ENCODE measurements around the gene MYL3.

The MYL3 gene

DNA sequence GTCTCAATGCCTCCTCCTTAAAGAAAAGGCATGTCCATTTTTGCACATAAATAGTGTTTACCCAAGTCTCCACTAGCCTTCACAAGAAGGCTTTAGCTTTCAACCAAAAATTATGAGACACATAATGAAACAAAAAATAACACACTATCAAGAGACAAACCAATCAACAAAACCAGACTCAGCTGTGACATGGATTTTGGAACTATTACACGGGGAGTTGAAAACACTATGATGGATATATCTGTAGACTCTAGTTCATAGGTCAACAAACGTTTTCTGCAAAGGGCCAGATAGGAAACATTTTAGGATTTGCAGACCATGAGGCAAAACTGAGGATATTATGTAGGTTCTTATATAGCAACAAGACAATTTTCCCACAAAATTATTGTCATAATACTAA lies 24.9 kb downstream of the MYL3 start:
- ChIA-PET CTCF (interaction anchor here (1.4 kb wide), 1 partner anchor 29 kb away, joined by 4 read pairs; no protein-coding TSS in a partner anchor), POLR2A (no interaction called here)
- DNase-seq (ENCODE audit: low read depth, low spot score), result no peak
- no peak for TF ChIP-seq CTCF (IDR thresholded peaks at IDR 0.05; ENCODE audit: insufficient read depth, low read length, missing control alignments)
- H3K4me3 ChIP-seq (ENCODE audit: low read depth, low read length), result no peak overlapping the region

DNA sequence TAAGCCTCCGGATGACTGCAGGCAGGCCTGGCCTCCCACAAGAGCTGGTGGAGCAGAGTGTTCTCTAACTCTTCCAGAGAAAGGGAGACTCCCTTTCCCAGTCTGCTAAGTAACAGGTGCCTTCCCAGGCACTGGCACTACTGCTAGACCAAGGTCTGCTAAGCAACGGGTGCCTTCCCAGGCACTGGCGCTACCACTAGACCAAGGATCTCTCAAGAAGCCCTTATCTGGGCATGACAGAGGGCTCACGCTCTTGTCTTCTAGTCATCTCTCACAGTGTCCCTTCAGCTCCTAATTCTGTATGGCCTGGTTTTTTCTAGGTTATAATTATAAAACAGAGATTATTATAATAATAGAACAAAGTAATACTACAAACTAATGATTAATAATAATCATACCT lies 27.8 kb downstream of the MYL3 start:
- ChIA-PET POLR2A (no interaction called here), CTCF (interaction anchor here (1.9 kb wide), 1 partner anchor 10 kb away, joined by 4 read pairs; no protein-coding TSS in a partner anchor)
- TF ChIP-seq CTCF (IDR thresholded peaks at IDR 0.05; ENCODE audit: insufficient read depth, low read length, missing control alignments), result no peak
- no peak overlapping the region for H3K4me3 ChIP-seq (ENCODE audit: low read depth, low read length)
- DNase-seq (ENCODE audit: low read depth, low spot score), result no peak

DNA sequence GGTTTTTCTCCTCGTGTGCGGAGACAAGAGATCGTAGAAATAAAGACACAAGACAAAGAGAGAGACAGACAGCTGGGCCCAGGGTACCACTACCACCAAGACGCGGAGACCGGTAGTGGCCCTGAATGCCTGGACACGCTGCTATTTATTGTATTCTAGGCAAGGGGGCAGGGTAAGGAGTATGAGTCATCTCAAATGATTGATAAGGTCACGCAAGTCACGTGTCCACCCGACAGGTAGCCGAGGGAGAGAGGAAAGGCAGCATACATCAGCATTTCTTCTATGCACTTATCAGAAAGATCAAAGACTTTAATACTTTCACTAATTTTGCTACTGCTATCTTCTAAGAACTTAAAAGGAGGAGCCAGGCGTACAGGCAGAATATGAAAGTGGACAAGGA lies 28.2 kb downstream of the MYL3 start:
- DNase-seq (ENCODE audit: low read depth, low spot score), result no peak
- ChIA-PET CTCF (interaction anchor here (1.9 kb wide), 1 partner anchor 11 kb away, joined by 4 read pairs; no protein-coding TSS in a partner anchor), POLR2A (no interaction called here)
- no peak overlapping the region for H3K4me3 ChIP-seq (ENCODE audit: low read depth, low read length)
- no peak for TF ChIP-seq CTCF (IDR thresholded peaks at IDR 0.05; ENCODE audit: insufficient read depth, low read length, missing control alignments)

DNA sequence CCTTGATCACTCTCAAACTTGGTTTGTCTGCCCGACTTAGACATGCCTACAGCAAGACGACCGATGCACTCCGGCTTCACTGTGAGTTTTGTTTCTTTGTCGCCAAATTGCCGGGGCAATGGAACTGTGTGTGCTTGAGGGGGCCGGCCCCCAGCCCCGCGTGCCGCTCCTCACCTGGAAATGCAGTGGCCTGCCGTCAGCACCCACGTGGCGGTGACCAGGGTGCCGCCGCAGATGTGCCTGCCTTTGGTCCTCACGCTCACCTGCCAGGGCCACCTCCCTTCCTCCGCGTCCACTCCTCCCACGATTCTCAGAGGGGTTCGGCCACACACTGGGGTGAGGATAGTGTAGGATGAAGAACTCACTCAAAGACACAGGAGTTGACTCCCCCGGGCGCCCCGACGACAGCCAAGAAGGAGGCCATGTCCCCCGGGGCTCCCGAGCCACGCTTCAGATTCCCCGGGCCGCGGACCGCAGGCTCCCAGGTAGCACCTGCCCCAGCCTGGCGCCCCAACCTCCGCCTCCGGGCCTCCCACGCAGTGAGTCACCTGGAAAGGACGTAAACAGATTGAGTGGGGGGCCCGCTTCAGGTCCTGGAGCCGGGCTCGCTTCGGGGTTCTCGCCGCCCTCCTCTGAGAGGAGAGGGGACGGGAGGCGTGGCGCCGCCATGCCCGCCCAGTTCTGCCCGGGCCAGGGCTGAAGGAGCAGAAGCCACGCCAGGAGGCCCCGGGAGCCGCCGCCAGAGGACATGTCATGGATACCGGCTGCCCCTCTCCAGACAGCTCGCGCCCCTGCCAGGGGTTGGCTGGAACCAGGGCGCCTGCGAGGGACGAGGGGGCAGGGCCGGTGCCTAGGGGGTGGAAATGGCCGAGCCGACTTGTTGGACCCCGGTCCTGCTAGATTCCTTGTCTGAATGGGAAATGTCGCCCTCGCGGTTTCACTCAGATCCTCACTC lies 29.6 kb downstream of the MYL3 start:
- no peak for DNase-seq (ENCODE audit: low read depth, low spot score)
- POLR2A ChIA-PET, result no interaction called here
- CTCF ChIA-PET, result interaction anchor here (1.5 kb wide), 1 partner anchor 34 kb away, joined by 4 read pairs; no protein-coding TSS in a partner anchor
- H3K4me3 ChIP-seq (ENCODE audit: low read depth, low read length), result no peak overlapping the region
- no peak for TF ChIP-seq CTCF (IDR thresholded peaks at IDR 0.05; ENCODE audit: insufficient read depth, low read length, missing control alignments)

DNA sequence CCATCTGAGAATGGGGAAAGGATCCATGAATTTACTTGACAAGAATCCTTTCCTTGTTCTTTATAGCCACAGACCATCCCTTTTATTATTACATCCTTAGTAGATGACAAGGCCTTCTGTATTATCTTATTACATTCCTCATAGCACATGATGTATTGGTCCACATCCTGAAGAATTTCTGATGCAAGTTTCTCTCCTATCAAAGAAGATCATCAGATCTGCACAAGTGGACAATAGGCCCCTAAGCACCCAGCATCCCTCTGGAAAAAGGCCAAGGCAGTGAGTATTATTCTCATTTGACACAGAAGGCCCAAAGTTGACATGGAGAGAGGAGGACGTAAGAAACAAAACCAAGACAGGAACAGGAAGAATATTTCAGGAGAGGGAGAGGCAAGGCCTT lies 31.4 kb downstream of the MYL3 start:
- CTCF ChIA-PET, result interaction anchor here (1.5 kb wide), 1 partner anchor 35 kb away, joined by 4 read pairs; no protein-coding TSS in a partner anchor
- DNase-seq (ENCODE audit: low read depth, low spot score), result no peak
- POLR2A ChIA-PET, result no interaction called here
- no peak for TF ChIP-seq CTCF (IDR thresholded peaks at IDR 0.05; ENCODE audit: insufficient read depth, low read length, missing control alignments)
- no peak overlapping the region for H3K4me3 ChIP-seq (ENCODE audit: low read depth, low read length)

DNA sequence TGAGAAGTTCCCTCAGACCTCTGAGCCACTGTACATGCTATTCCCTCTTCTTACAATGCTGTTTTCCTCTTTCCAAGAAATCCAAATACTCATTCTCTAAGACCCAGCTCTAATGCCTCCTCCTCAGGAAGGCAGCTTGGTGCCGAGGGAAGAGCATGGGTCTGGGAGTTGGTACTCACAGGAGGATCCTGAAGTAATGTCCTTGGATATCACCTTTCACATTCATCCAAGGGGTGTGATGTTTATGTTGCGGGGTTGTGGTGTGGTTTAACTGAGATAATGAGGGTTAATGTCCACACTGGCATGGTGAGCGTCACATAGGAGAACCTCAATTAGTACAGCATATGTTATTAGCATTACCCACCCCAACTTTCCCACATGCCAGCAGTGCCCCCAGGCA lies 31.9 kb downstream of the MYL3 start:
- TF ChIP-seq CTCF (IDR thresholded peaks at IDR 0.05; ENCODE audit: insufficient read depth, low read length, missing control alignments), result no peak
- DNase-seq (ENCODE audit: low read depth, low spot score), result no peak
- ChIA-PET CTCF (no interaction called here), POLR2A (no interaction called here)
- no peak overlapping the region for H3K4me3 ChIP-seq (ENCODE audit: low read depth, low read length)

Data from AG04449 (cell line).